NCI-H1105 treated with DMSO at 0.1 percent for 48 hours (cell line): ENCODE measurements around the gene HTRA1.
A peak's percentile ranks its signal among the peaks of the same experiment; 100 is the strongest.

ENCODE experiments used
- DNase-seq: peaks from one replicate; lab custom pipeline; 2025; lab: John Stamatoyannopoulos, UW

Gene HTRA1

DNA sequence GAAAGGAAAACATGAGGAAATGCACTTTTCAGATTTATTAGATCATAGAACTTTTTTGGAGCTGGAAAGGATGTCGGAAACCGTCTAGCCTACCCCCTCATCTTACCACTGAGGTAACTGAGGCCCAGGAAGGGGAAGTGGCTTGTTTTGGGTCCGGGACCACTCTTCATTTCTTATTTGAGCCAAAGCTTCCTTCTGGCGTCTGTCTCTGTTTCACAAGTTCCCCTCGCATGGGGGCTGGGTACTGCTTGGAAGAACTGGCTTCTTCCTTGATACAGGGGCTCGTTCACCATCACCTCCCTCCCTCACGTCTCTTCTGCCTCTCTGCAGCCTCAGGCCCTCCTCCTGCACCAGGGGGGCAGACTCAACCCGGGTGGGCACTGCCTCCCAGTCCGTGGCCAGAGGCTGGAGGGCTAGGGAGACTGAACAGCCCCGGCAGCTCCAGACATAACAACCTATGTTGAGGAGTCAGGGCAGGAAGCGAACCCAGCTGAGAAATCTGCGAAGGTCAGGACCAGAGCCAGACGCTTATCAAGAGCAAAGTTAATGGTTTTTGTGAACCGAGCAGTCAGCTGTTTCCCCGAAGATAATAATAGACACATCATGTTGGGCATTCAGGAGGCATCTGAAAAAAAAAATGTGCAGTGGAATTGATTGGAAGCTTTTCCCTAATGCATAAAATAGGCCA lies 12.9 kb downstream of the HTRA1 start:
- no peak for DNase-seq

DNA sequence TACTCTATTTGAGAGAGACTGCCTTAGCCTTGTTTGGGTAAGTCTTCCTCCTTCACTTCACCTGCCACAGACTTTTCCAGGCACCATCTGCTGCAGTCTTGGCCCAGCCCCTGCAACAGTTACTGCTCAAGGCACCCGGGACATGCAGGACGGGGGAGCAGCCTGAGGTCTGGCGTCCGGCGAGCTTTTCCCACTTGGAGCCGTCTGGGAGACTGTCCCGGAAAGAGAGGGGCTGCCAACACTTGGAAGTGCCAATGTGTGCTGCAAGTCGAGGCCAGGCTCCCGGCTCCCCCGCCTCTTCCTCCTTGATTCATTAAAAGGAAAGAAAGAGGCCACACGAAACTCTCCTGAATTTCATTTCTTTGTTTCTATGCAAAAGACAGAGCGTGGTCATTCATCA lies 13.7 kb downstream of the HTRA1 start:
- no peak for DNase-seq

DNA sequence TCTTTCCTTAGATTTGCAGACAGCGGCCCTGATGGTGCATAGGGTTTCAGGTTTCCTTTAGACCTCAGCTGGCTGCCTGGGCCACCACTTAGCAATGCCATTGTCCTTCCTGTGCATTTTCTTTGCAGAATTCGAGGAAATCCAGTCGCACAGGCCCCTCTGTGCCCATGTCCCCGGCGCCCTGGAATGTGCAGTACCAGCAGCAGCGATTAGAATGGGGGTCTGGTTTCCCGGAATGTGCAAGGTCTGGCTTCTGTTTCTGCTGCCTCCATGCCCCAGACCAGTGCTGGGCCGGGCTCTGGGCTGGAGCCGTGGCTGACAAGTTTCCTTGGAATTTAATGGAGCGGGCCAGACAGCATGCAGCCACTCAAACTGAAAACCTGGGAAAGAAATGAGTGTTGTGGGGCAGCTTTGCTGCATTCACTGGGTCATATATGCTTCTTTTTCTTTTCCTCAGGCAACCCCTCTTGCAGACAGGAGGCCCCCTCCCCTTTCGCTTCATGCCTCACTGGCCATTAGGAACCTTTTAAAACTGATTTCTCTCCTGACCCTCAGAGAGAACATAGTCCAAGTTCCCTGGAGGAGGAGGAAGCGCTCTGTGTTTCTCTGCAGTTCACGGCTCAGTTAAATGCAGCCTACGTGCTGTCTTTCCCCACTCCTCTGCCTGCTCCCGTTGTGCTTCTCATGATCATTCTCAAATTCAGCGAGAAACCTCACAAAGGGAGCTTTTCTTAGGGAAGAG lies 14.4 kb downstream of the HTRA1 start:
- no peak for DNase-seq

DNA sequence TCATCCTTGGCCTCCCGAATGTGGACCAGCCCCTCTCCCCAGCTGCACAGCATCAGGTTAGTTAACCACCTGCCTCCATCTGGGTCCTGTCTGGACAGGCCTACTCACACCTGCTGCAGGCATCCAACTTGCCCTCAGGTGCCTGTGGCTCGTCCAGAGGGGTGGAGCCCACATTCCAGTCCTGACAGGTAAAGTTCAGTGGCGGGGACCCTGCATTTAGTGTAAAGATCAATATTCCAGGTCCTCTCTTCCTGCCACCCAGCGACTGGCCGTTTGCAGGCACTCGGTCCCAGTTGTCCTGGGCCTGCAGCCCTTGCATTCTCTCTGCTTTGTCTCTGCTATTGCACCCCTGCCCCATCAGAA lies 15.0 kb downstream of the HTRA1 start:
- peak; percentile 31 for DNase-seq

DNA sequence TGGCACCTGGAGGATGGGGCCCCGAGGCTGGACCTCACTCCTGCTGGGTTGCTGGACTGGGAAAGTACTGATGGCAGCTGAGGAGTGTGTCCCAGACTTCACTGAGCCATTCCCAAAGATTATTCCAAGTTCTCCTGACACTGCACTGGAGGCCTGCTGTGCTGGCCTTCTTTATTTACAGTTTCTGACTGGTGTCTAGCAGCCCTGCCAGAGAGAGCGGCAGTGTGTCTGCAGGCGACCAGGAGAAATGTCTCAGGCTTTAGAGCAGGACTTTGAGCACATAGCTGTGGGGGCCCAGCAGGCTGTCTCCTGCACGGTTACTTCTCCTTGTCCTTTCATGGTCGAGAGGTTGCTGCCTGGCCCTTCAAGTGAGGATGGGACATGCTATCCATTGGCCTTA lies 16.1 kb downstream of the HTRA1 start:
- no peak for DNase-seq

DNA sequence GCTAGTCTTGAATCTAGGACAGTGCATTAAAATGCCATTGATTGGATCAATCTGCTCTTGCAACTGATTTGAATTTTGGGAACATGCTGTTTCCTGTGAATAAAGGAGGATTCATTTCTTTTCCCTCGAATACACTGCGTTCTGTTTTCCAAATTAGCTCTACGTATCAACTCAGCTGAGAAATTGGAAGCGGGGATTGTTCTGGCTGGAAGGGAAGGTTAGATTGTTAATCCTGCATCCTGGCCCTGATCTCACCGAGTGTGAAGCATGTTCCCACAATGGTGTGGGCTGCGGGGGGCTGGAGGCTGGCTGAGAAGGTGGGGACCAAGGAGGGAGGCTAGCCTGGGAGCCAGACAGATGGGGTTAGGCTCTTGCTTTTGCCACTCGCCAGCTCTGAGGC lies 17.6 kb downstream of the HTRA1 start:
- no peak for DNase-seq

DNA sequence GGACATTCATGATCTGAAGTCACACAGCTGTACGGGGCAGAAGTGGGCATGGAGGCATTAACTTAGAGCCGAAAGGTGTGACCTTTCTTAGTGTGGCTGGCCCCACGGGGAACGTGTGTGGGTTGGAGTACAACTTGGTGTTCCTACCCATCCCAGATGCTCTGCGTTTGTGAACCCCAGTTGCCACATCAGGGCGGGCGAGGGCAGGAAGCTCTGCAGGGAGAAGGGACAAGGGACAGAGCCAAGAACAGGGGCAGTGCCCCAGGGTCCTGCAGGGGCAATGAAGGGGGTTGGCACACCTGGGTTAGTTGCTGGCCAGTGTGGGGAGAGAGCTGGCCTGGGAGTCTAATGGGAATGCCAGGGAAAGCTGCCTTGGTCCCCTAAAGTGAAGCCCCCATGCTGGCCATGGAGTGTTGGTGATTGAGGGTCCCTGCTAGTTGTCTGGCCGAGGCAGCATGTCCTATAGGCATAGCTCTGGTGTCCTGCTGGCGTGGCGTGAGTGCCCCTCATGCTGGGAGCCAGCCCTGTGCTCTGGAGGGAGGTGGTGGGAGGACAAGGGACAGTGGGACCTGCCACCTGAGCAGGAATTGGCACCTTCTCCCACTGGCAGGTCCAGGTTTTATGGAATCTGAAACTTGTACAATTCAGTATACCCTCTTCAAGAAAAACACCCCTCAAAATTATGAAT lies 18.9 kb downstream of the HTRA1 start:
- no peak for DNase-seq

DNA sequence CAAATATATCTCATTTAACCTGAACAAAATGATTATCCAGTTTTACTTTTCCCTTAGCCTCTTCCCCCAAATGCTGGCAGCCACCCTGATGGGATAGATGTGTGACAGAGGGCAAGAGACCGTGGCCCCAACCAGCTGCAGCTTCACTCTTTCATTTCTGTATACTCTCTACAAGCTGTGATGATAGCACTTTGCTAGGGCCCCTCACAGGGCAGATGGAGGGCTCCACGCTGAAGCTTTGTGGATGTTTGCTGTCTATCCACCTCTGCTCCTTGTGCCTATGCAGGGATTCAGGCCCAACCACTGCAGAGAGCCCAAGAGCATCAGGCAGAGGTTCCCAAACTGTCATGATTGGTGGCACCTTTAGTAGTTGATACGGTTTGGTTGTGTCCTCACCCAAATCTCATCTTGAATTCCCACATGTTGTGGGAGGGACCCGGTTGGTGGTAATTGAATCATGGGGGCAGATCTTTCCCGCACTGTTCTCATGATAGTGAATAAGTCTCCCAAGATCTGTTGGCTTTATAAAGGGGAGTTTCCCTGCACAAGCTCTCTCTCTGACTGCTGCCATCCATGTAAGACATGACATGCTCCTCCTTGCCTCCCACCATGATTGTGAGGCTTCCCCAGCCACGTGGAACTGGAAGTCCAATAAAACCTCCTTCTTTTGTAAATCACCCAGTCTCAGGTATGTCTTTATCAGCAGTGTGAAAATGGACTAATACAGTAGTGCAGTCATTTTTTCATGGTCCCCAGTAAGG lies 20.1 kb downstream of the HTRA1 start:
- DNase-seq: no peak

DNA sequence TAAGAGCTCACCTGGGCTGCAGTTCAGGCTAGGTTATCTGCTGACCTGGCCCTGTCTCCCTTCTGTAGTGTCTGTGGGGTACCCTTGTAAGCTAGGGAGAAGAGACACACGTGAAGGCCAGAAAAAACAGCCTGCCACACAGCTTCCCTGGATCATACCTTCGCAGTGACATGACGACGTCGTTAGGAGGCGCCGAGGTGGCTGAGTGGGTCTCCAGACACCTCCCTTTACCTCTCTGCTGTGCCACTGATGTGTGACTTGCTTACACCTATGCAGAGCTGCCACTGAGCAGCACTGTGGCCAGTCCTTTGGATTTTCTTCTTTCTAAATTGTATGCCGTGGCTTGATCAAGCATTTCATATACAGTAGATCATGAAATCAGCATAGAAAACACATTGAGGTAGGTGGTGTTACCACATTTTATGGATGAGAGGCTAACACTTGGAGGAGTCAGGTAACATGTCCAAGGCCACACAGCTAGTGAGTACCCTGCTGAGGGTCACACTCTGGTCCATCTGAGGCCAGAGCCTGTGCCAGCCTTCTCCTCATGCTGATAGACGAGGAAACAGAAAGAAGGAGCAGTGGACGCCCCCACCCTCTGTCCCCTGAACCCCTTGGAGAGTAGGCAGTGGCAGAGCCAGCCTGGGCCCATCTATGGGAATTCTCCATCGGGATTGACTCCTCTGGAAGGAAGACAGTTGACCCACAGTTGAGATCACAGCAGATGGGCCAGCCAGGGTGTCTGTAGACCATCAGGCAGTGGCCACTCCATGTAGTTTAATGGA lies 23.1 kb downstream of the HTRA1 start:
- DNase-seq: no peak

DNA sequence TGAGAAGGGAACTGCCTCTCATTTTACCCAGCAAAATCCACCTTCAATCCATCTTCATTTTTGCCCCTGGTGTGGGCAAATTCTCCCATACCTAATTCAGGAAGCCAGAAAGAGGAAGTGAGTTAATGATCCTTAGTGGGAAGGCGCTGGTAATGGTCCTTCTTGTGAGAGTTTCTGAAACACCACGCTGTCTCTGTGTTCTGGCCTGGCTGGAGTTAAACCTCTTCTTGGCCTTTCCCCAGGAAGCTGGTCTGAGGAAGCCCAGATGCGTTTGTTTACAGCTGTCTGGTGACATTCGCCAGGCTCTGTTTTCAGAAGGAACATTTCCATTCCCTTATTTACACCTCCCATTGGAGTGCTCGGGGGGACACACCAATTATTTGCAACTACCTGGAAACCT lies 24.3 kb downstream of the HTRA1 start:
- no peak for DNase-seq

DNA sequence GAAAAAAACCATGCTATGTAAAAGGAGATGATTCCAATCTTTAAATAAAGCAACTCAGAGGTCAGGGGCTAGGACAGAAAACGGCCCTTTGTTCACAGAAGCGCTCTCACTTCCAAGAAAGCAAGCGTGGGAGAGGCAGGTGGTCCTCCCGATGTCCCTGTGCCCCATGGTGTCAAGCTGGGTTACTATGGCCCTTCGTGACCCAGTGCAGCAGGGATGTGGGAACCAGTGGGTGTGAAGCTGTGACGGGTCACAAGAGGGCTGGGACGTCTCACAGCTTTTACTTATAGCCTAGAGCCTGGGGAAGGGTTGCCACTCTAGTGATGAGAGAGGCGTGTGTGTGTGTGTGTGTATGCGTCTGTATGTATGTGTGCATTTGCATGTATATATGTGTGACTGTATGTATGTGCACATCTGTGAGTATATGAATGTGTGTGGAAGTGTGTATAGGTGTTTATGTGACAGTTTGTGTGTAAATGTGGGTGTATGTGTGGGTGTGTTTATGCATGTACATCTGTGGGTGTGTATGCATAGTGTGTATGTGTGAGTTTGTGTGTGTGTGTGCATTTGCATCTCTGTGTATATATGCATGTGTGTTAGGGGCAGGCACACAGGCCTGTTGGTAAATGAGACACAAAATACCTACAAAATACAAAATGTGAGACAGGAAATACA lies 25.2 kb downstream of the HTRA1 start:
- DNase-seq: no peak

DNA sequence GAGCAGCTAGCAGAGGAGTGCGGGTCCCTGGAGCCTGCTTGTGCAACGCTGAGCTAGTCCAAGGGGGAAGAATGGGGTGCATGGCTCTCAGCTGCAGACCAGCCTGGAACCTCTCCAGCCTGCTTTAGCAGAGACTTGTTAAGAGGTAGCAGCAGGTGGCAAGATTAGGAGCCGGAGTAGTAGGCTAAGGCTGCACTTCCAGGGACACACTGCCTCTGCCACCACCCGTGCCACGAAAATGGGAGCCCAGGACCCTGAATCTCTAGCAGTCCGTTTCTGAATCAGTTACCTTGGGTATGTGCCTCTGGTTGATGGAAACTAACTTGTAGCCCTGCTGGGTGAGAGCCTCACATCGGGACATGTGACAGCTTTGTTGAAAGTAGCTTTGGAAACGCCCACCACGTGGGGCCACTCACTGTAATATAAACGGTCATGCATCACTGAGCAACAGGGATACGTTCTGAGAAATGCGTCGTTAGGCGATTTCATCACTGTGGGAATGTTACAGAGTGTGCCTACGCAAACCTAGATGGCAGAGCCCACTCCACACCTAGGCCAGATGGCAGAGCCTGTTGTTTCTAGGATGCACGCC lies 25.9 kb downstream of the HTRA1 start:
- DNase-seq: peak; percentile 72

DNA sequence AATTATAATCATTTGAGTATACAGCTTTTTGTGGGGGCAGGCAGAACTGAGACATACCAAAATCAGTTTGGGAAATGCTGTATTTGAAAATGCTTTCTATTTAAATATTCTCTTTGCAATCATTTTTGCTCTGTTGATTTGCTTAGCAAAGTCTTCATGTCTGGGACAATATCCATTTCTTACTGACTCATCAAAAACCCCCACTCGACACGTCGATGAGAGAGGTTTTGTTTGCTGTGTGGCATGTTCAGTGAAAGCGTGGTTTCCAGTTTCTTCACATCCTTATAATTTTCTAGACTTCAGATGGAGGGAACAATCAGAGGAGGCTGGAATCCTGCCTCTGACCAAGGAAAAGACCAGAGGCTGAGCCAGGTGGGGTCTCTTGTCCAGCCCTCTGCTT lies 28.9 kb downstream of the HTRA1 start:
- no peak for DNase-seq

DNA sequence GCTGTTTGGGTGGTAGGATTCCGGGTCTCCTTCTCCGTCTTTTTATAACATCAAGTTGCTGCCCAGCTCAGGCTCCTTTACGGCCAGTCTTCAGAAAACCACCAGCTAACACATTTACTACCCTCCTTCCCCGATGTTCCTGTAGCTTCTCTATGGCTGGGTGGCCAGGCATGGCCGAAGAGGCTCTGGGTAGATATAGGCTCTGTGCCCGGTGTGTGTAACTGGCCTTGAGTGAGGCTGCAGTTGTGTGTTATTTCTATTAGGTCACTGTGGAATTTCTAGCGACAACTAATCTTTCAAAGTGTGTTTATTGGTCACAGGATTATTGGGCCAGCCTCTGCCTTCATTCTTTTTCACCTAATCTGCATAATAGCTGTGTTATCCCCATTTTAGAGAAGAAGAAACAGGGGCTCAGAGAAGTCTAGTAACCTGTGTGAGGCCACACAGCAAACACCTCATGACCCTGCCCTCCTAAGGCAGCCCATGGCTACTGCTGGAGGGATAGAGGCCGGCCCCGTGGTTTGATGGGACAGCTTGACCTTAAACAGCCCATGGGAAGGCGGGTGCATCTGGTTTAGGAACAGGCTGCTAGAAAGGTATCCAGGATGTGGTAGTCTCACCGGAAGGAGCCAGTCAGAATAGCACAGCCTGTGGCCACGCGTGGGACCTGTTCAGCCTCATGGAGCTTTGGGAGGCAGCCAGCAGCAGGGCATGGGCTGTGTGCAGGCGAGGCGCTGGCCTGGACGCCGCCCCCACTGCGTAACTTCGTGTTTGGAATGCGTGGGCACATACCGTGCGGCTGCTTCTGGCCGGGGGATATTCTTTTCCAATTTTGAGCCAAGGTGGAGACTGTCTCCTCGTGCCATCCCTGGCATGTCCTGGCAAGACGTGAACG lies 29.7 kb downstream of the HTRA1 start:
- DNase-seq: no peak

DNA sequence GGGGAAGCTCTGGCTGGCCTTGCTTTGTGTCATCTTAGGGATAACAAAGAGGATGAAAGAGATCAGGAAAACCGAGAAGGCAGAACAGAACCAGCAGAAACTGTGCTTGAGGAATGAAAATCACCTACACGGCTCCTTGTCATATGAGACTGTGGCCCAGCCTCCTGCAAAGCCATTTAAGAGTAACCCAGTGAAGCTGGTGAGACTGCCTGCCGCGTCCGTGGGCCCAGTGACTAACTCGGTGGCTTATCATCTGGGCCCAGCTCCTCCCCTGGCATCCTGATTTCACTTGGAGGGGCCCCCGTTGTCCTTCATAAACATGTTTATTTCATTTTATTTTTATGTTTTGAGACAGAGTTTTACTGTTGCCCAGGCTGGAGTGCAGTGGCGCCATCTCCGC lies 30.7 kb downstream of the HTRA1 start:
- no peak for DNase-seq

DNA sequence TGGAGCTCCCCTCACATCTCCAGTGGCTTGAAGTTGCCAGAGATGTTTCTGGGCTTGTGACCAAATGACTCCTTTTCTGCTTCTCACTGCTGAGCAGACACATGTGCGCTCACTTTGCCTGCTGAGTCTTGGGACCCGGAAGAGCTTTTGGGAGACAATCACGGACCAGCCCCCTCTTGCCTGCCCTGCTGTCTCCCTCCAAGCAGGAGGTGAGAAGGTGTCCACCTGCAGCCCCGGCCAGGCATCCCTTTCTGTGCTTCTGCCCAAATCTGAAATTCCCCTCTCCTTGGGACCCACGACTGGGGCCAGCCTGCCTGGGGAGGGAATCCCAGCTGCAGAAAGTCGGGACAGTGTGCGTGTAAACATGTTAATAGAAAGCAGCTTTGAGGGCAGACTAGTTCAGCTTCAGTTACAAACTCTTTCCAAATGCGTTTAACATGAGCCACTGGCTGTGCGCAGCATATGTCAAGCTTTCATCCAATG lies 31.7 kb downstream of the HTRA1 start:
- DNase-seq: no peak

DNA sequence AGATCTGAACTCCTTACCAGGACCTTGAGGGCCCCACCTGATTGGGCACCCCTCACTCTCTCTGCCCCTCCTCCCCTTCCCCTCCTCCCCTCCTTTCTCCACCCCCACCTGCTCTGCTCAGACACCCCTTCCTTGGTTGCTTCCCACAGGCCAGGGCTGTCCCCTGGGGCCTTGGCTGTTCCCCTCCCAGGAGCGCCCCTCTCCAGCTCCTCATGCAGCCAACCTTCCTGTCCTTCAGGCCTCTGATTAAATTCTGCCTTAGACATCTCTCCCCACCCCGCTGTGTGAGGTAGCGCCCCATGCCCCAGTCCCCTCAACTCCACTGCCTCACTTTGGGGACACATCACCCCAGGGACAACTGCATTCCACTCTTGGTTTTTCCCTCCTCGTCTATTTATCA lies 32.4 kb downstream of the HTRA1 start:
- no peak for DNase-seq

DNA sequence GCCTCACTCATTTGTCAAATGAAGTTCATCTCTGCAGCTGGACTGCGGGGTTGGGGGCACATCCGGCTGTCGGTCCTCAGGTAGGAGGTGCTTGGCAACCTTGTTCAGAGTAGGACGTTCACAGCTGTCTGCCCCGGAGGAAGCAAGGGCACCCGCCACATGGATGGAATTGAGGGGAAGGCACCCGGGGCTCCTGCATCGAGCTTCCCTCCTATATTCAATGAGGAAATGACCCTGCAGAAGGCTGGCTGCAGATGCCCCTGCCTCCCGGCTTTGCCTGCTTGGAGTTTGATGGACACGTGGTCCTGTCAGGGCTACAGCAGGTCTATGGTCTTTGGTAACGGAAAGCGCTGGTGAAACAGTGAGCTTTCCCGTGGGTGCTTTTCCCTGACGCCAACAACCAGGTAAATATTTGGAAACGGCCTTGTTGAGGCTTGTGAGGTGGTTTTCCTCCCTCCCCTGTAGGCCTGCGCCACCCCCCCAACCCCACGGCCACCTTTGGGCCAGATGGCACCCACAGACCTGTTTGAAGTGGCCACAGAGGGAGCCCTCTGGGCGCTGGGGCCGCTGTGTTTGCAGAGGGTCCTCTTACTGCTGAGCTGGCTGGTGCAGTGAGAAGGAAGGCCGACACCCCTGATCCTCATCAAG lies 32.9 kb downstream of the HTRA1 start:
- no peak for DNase-seq

DNA sequence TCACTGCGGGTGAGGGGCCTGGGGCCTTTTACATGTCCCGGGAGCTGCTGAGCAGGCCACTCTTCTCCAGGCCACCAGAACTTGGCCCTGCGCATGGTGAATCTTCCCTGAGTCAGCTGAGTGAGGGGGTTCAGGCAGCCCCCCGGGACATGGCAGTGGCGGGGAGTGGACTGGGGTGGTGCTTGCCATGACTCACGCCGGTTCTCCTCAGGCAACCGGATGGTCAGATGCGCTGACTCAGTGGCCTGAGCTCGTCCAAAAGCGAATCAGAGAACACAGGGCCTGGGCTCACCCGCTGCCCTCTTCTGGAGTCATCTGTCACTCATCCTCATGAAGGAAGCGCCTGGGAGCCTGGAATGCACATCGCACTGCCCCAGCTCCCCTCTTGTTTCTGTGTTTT lies 33.5 kb downstream of the HTRA1 start:
- no peak for DNase-seq
